HG03558 (cell line): ENCODE measurements around the gene MAPK8IP3.

Experiments used
- ATAC-seq: cut with Tn5 transposase; IDR thresholded peaks from one replicate; pipeline ENCODE4 v1.9.1; 2021; ENCODE audit warnings: moderate number of reproducible peaks; ENCODE audit not compliant: unreplicated experiment; ENCODE audit errors: extremely low read depth

The MAPK8IP3 gene

GRCh38 chr16:1770328-1771187 lies 64.6 kb downstream of the MAPK8IP3 start:
- no peak for ATAC-seq

DNA sequence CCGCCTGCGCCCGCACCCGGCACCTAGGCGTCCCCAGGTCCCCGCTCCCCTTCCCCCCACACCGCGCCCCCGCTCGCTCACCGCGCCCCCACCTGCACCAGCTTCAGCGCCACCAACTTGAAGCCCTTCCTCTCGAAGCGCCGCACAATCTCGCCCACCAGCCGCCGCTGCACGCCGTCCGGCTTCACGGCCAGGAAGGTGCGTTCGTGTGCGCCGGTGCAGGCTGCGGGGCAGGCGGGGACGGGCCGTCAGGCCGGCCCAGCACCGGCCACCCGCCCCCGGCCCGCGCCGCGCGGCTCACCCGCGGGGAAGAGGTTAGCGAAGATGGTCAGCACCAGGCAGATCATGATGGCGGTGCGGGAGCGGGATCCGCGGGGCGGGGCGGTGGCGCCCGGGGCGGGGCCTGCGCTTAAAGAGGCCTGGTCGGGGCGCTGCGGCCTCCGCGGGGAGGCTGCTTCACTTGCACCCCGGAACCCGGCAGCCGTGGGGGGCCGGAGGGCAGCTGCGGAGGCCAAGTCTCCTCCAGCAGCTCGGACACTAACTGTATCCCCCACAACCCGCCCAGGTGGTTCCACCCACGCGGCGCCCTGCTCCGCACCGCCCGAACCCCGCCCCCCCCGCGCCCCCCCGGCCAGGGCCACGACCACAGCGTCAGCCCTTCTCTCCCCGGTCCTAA lies 65.3 kb downstream of the MAPK8IP3 start, which contains the start of gene NME3:
Gene NME3 (minus strand): TSS at position 356 of the 676 bp plus-strand sequence. CDS start 9 bp downstream, at position 347.
- no peak for ATAC-seq

DNA sequence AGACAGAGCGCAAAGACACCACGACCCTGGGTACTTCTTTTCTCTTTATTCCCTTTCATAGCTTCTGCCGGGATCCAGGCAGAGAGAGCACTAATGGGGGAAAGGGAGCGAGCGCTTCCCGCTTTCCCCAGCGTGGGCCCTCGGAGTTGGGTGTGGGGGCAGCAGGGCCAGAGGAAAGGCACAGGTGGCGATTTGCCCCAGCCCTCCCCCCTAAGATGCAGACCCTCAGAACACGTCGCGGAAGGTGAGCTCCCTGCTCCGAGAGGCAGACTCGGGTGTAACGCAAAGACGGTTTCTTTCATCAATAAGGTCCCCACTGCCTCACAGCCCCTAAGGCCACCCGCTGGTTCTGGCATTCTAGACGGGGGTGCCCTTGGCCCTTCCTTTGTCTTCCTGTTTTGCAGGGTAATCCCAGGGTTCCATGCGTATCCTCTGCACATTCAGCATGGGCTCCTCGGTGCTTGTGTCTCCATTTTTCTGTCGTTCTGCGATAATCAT lies 65.9 kb downstream of the MAPK8IP3 start:
- no peak for ATAC-seq

DNA sequence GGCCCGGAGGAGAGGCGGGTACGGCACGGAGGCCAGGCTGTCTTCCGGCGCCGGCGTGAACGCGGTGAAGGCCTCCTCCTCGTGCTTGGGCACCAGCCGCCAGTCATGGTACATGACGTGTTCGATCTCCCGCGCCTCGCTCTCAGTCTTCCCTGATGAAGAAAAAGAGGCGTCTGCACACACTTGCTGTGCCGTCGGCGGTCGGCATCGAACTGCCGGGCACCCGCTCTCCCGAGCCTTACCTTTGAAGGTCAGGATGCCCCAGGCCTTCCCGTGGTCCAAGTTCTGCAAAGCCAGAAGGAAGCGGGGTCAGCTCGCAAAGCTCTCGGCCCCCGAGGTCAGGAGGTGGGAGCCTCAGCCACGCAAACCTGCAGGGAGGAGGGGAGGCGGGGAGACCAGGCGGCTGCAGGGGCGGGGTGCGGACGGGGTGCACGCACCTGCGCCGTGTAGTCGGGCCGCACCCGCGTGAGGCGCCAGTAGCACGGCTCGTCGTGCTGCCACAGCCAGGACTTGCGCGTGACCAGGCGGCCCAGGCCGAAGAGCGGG lies 66.4 kb downstream of the MAPK8IP3 start, which contains the start of gene EME2:
Gene EME2 (plus strand): TSS at position 449 of the 546 bp plus-strand sequence. CDS start 418 bp downstream, outside the sequence.
- no peak for ATAC-seq

- ATAC-seq: no peak
Measured at GRCh38 chr16:1772908-1773702, 67.1 kb downstream of the MAPK8IP3 start, which contains the start of gene MRPS34. TSS of gene MRPS34 (minus strand) at chr16:1773134. CDS start at chr16:1773119, 15 bp downstream.

DNA sequence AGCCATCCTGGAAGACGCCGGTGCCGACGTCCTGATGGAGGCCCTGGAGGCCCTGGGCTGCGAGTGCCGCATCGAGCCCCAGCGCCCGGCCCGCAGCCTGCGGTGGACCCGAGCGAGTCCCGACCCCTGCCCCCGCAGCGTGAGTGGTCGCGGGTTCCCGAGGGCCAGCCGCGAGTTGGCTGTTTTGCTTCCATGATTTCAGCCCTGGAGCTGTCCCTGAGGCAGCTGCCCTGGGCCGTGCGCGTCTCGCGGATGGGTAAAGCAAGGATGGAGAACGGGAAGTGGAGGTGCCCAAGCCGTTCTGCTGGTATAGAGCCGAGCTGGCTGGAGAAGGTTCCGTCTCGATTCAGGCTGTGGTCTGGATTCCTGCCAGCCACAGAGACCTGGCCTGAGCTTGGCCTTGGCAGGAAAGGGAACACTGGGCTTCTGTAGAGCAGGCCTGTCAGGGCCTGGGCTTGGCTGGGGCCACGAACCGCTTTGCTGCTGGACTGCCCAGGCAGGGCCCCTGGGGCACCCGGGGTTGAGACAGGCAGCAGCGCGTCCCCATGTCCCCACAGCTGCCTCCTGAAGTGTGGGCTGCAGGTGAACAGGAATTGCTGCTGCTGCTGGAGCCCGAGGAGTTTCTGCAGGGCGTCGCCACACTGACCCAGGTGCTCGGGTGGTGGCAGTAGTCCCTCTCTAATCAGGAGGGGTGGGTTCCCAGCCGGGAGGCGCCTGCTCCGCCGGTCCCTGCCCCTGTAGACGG lies 67.9 kb downstream of the MAPK8IP3 start:
- no peak for ATAC-seq

DNA sequence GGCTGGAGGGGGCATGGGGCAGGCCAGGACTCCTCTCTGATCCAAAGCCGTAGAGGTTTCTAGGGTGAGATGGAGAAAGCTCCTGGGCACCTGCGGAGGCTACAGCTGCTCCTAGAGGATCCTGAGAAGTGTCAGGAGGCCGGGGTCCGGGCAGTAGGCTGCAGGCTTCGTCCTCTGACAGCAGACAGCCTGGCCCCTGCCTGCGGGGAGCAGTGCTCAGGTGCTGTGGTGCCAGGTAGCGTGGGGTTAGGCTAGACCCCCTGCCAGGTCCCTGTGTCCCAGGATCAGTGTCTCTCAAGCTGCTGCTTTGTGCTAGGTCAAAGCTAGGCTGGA lies 68.4 kb downstream of the MAPK8IP3 start:
- ATAC-seq: no peak

GRCh38 chr16:1775006-1775845 lies 69.2 kb downstream of the MAPK8IP3 start:
- ATAC-seq: no peak

DNA sequence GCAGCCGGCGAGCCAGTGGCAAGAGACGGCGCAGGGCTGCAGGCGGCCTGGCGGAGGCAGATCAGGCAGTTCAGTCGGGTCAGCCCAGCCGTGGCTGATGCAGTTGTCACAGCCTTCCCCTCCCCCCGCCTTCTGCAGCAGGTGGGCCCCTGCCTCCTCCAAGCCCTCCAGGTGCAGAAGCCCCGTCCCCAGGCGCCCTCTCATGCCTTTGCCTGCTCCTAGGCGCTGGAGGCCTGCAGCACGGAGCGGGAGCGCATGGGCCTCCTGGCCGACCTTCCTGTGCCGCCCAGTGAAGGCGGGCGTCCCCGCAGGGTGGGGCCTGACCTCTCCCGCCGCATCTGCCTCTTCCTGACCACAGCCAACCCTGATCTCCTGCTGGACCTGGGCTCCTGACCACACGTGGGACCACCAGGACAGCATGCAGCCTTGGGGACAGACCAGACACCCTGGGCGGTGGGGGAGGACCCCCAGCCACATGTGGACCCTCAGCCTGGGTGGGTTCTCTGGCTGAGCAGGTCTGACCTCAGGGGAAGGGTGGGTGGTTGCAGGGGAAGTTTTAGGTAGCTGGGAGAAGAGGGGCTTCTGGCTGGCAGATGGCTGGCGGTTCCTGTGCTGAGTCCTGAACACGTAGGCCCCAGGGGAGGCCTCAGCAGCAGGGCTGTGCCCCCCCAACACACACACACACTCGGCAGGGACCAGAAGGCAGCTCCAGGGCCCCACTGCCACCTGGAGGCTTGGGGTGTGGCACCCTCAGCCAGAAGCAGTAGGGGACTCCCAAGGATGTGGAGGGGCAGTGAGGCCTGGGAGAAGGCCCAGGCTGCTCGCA lies 70.1 kb downstream of the MAPK8IP3 start:
- ATAC-seq: no peak

DNA sequence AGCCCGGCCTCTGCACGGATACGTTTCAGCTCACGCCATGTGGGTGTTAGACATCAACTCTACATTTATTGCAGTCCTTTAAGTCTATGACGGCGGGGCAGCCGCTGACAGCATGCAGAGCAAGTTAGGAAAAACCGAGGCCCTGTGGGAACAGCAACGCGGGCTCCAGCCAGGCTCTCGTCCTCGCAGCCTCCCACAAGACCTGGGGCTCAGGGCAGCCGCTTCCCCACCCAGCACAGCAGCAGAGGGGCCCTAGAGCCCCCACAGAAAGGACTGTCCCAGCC lies 70.6 kb downstream of the MAPK8IP3 start:
- no peak for ATAC-seq

DNA sequence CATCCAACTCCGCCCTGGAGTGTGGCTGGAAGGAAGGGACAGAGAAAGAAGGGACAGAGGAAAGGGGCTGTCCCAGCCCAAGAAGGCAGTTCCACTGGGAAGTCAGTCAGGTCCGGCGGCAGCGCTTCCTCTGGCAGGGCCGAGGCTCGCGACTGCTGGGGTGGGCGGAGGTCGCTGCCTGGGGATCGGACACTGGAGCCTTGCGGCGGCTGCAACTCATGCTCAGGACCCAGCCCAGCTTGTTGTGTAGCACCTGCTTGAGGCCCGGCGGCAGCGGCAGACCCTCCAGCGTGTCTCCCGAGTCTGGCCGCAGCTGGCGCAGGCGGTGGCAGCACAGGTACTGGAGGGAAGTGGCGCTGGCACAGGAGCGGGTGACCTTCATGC lies 71.0 kb downstream of the MAPK8IP3 start:
- ATAC-seq: no peak

GRCh38 chr16:1777375-1778199 lies 71.6 kb downstream of the MAPK8IP3 start:
- ATAC-seq: no peak

GRCh38 chr16:1778200-1779179 lies 72.5 kb downstream of the MAPK8IP3 start:
- ATAC-seq: no peak

GRCh38 chr16:1779234-1779701 lies 73.3 kb downstream of the MAPK8IP3 start:
- ATAC-seq: no peak

DNA sequence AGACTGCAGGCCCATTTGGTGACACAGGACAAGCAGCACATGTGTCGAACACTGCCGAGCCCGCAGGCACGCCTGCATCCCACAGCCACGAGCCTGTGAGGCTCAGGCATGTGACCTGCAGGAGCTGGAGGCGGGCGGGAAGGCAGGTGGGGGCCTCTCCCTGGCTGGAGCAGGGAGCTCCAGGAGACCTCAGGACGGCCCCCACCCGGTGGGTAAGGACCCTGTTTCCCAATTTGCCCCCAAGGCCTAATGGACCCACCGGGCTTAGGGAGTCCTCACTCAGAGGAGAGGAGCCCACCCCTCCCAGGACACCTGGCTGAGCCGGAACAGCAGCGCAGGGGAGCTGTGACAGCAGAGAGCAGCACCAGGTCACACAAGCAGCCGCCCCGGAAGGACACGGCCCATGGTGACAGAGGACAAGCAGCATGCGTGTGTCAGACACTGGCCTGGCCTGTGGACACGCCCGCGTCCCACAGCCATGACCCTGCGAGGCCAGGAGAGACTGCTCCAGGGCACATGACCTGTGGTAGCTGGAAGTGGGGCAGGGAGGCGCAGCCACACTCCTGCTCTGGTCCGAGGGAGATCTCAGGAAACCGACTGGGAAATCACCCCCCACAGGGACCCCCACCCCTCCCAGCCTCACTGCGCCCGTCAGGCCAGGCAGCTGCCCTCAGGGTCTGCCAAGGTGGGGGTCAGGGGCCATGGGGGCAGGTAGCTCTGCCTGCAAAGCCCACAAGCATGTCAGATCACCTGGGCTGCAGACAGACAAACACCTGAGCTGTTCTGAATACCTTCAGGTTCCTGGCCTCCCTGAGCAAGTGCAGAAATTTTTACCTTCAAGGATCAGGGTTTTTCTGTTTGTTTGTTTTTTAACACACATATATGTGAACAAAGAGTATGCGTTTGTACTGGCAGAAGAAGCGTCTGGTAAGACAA lies 74.0 kb downstream of the MAPK8IP3 start:
- no peak for ATAC-seq
